HG02852 (cell line): ENCODE measurements around the gene NVL.
"Not testable (repeated sequence)": the region's sequence is repeated elsewhere in the genome, so short reads cannot be mapped to it uniquely, and the experiment has no call there.

Experiments used
- ATAC-seq: cut with Tn5 transposase; IDR thresholded peaks from one replicate; pipeline ENCODE4 v1.9.1; 2021; ENCODE audit warnings: mild to moderate bottlenecking, moderate library complexity; ENCODE audit not compliant: unreplicated experiment

NVL gene

DNA sequence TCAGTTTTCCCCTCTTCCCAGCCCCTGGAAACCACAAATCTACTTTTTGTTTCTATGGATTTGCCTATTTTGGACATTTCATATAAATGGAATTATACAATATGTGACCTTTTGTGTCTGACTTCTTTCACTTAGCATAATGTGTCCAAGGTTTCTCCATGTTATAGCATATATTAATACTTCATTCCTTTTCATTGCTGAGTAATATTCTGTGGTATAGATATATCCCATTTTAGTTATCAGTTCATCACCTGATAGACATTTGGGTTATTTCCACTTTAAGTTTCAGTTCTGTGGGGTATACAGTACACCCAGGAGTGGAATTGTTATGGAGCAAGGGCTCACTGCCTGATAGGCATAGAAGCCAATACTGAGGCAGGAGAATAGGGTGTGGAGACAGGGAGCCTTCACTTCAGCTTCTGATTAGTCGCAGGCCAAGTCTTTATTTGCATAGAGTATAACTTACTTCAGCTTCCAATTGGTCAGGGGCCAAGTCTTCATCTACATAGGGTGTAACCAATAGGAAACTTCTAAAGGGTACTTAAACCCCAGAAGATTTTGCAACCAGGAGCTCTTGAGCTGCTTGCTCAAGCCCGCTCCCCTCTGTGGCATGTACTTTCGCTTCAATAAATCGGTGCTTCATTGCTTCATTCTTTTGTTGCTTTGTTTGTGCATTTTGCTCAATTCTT lies 8.3 kb upstream of the NVL start:
- no peak for ATAC-seq

DNA sequence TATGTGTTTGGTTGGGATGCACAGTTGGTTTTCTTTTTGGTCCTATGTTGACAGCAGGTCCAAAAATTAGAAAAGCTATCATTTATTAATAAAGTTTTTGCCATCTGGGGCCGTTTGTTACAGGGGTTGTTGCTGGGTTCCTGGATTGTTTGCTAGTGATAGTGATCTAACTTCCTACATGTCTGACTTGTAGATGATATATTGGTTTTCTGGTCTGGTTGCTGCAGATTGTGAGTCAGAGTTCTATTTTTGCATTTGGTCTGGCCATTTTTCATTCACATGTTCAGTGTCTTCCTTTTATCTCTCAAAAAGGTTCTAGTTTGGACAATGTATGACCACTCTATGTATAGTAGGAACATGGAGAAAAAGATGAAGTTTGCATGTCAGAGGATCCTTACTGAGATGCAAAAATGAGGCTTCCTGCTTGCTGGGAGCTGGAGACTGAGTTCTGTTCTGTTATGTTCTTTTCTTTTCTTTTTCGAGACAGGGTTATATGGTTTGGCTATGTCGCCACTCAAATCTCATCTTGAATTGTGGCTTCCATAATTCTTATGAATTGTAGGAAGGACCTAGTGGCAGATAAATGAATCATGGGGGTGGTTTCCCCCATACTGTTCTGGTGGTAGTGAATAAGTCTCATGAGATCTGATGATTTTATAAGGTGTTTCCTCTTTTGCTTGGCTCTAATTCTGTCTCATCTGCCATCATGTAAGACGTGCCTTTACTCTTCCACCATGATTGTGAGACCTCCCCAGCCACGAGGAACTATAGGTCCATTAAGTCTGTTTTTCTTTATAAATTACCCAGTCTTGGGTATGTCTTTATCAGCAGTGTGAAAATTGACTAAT lies 4.2 kb upstream of the NVL start:
- no peak for ATAC-seq

DNA sequence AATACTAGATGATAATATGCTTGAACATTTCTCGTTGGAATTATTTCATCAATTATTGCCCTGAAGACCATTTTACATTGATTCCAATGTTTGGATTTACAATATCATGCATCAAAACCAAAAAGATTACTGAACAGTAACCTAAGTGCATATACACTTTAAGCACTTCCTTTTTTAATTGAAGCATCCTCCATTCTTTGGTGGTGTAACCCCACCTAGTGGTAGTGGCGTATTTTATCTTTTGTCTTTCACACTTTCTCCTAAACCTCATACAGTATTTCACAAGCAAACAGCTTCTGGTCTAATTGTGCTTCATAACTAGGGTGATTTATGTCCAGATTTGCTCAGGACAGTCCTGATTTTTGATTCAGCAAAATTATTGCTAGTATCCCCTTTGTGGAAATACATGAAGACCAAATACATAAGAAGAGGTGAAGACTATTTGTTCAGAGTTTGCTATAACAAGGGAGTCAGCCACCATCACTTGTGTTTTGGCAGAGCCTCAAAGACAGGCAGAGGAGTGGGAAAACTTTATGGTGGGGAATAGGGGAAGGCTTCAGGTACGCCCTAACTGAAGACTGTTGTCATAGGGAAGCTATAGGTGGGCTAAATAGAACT lies 3.4 kb upstream of the NVL start:
- ATAC-seq: peak; percentile 41

DNA sequence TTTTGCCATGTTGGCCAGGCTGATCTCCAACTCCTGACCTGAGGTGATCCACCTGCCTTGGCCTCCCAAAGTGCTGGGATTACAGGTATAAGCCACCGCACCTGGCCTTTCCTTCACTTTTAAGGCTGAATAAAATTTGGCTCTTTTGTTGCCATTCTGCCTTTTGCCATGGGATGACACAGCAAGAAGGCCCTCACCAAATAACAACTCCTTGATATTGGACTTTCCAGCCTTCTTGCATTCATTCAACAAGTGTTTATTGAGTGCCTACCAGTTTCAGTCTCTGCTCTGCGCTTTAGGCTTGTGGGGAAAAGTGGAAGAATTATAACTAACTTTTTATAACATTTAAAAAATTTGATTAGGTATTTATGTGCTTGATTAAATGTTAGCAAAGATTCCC lies 1.9 kb upstream of the NVL start:
- no peak for ATAC-seq

DNA sequence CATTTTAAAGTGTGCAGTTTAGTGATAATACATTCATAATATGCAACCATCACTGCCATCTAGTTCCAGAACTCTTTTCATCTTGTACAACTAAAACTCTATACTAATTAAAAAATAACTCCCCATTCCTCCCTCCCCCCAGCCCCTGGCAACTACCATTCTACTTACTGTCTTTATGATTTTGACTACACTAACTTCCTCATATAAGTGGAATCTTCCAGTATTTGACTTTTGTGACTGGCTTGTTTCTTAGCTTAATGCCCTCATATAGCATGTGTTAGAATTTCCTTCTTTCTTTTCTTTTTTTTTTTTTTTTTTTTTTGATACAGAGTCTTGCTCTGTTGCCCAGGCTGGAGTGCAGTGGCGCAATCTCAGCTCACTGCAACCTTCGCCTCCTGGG lies 1.4 kb upstream of the NVL start:
- ATAC-seq: no peak

DNA sequence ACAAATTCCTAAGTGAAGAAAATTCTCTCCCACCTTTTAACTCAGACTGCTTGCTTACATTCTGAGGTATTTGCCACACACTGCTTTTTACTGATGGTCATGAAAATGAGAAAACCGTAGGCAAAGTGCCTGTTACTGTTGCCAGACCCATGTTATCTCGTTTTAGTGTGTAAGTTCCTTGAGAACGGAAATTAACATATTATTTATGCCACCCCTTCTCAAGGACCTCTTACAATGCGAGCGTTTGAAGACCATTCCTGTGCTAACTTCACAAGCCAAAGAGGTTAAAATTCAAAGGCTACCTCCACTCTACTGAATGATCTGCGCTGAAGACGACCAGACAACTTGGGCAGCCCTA lies 509 bp downstream of the NVL start:
- peak; percentile 2 for ATAC-seq

DNA sequence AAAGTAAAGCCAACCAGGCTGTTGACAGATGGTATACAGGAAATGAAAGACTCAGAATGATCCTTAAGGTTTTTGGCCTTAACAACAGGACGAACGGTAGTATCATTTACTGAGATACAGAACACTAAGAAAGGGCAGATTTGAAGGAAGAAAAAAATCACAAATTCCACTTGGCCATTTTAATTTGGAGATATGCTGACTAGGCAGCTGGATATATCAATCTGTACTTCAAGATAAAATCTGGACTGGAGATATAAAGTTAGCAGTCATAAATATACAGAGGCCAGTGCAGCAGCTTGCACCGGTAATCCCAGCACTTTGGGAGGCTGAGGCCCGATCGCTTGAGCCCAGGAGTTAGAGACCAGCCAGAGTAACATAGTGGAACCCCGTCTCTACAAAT lies 1.3 kb downstream of the NVL start:
- no peak for ATAC-seq

DNA sequence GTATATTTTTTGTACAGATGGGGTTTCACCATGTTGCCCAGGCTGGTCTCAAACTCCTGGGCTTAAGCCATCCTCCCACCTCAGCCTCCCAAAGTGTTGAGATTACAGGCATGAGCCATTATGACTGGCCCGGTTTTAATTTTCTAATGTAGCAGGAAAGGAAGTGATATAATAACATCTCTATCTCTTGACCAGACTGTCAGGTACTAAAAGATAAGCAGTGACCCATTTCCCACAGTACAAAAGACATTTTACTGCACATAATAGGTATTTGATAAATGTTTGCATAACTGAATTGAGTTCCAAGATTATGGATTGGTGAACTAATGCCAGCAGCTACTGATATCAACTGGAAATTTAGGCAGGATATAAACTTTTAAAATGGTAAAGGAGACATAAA lies 4.0 kb downstream of the NVL start:
- ATAC-seq: no peak

DNA sequence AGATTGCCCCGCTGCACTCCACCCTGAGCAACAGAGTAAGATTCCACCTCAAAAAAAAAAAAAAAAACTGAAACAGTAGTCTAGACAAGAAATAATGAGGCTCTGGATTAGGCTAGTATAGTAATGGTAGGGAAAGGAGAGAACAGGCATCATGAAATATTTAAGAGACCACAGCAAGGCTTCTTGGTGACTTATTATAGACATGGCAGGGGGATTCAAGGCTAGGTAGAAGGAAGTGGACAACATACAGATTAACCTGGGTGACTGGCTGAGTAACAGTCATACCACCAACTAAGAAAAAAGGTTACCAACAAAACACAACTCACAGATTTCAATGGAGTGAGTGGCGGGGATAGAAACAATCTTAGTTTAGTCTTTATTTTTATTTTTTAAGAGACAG lies 8.3 kb downstream of the NVL start:
- no peak for ATAC-seq

DNA sequence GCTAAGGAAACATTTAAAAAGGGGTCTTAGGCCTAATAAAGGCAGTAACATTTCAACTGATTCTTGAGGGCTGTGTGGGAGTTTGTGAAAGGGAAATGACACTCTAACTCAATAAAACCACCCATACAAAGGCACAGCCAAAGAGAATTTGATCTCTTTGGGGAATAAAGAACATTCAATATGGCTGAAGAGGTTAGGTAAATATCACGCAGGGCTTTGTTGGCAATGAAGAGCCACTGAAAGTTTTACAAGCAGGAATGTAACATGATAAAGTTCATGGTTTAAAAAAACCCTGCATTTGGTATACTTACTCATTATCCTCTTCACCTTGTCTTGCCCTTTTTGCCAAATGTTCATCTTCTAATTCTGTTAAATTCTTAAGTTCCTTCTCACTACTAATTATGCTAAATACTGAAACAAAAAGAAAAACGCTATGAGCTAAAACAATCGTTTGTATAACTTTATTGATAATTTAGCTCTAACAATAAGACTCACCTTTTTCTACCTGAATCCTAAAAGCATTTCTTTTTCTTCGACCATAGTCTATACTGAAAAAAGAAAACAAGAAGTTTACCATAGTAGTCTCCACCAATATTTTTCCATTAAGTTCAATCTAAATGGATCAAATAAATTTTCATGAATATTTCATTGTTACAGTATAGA lies 12.5 kb downstream of the NVL start:
- ATAC-seq: no peak

DNA sequence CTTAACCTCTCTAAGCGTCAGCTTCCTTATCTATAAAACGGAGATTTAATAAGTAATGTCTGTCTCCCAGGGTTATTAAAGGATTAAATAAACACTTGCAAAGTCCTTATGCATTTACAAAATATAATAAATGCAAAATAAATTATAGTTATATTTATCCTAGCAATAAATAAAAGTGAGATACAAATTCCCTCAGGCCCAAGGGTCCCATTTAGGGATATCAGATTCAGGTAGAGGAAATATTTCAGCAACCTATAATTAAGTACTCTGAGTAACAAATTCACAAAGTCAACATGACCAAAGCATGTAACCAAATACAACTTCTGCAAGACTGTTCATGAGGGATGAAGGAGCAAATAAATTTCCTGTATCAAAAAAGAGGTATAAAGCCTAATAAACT lies 17.9 kb downstream of the NVL start:
- ATAC-seq: no peak

DNA sequence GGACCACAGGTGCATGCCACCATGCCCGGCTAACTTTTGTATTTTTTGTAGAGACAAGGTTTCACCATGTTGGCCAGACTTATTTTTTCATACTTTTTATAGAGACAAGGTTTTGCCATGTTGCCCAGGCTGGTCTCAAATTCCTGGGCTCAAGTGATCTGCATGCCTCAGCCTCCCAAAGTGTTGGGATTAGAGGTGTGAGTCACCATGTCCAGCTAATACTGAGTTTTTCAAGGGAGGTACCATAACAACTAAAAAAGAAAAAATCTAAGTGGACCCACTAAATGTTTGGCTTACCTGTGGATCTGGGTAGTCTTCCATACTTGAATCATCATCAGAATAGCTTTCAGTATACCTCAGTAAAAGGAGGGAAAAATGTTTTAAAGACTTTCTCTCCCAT lies 18.5 kb downstream of the NVL start:
- not testable (repeated sequence) for ATAC-seq

DNA sequence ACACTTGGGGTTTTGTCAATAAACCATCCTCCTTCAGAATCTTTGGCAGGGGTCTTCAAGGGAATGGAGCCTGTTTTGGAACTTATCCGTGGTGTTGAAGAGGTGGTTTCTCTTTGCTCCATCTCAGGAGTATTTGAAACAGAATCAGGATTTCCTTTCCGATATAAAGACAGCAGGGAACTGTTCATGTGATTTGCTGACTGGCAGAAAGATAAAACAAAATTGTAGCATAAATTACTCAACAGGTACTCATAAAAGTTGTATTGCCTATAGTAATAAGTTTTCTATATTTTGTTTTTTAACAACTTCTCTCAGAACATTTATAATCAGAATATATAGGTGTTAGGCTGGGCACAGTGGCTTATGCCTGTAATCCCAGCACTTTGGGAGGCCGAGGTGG lies 21.9 kb downstream of the NVL start:
- no peak for ATAC-seq

DNA sequence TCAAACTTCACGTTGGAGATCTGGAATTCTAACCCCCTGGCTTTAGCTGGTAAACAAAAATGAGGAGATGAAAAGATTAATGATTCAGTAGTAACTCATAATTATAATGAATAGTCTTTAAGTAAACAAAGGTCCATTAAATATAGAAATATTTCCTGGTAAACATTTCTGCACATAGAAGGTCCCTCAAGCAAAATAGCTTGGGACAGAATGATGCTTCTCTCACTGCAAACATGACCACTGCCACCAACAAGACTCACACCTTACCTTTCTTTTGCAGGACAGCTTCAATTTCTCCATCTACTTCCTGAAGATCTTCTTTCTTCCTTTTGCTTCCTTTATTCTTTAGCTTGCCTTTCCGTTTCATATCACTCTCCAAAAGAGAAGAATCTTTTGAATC lies 25.2 kb downstream of the NVL start:
- no peak for ATAC-seq

DNA sequence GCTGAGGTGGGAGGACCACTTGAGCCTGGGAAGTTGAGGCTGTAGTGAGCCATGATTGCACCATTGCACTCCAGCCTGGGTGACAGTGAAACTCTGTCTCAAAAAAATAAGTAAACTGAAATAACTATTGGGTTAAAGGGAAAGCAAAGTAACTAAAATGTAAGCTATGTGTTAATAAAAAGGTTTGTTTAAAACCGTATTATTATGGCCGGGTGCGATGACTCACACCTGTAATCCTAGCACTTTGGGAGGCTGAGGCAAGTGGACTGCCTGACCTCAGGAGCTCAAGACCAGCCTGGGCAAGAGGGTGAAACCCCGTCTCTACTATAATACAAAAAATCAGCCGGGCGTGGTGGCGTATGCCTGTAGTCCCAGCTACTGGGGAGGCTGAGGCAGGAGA lies 27.0 kb downstream of the NVL start:
- no peak for ATAC-seq

DNA sequence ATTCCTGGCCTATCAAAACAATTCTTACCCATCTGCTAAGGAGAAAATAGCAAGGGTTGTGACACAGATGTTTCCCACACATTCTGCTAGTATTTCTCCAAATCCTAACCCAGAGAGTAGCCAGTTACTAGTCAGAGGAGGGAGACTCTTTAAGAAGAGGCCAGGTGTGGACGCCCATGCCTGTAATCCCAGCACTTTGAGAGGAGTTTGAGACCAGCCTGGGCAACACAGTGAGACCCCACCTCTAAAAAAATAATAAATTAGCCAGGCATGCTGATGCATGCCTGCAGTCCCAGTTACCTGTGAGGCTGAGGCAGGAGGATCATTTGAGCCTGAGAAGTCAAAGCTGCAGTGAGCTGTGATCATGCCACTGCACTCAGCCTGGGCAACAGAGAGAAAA lies 28.6 kb downstream of the NVL start:
- ATAC-seq: no peak

DNA sequence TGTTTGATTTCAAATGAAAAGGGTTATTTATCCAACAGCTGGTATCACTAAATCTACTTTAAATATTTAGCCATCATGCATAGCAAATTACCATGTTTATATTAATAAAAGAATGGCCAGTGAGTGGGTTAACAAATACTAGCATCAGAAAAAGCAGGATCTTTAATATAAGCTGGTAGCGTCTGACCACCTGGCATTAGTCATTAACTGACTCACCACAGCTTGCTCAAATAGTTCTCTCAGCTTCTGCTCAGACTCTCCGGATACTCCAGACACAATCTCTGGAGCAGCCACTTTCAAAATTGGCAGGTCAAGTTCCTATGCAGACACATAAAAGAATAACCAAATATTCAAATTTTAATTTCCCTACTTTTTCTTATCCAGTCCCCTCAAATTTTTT lies 29.6 kb downstream of the NVL start:
- no peak for ATAC-seq

DNA sequence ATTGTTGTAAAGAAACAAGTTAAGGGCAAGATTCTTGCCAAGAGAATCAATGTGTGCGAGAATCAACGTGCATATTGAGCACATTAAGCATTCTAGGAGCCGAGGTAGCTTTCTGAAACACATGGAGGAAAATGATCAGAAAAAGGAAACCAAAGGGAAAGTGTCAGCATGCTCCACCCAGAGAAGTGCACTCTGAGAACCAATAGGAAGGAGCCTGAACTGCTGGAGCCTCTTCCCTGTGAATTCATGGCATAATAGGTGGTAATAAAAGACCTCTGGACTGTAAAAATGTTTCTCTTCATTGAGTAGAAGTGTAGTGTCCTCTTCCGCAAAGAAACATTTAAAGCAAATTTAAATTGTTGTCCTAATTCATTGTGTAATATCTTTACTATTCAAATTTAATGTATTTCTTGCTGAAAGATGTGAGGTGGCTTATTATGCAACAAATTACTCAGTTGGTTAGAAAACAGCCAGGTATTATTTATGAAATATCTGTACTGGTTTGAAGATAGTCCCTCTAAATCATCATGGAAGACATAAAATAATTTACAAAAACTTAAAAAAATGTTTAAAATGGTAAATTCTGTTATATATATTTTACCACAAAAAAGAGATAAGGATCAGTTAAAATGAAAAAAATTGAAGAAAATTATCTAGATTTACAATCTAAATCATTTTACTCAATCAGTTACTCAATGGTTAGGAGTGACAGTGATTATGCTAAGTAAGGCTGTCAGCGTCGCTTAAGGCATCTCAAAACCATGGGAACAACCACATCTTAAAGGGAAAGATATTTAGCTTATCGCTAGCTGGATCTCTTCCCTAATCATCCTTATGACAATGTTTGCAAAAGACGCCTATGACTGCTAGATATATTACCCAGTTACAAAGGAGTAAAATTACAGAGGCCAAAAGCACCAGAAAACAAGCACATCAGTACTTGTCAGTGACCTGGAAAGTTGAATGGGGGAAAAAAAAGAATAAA lies 31.3 kb downstream of the NVL start:
- no peak for ATAC-seq

DNA sequence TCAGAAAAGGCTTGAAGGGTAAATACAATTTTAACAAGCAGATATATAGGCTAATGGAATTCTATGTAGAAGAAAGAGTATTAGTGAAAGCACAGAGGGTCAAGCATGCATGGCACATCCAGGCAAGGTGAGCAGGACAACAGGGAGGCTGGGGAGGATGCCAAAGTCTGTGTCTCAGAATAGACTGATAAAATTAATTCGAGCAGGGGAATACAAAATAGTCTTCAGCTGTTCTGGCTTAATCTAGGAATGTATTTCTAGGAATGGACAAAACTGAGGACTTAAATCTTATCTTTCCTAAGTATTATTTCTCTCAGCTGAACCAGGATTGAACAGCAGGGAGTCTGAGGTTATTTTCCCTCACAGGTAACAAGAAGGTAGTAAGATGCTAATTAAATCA lies 35.2 kb downstream of the NVL start:
- no peak for ATAC-seq

DNA sequence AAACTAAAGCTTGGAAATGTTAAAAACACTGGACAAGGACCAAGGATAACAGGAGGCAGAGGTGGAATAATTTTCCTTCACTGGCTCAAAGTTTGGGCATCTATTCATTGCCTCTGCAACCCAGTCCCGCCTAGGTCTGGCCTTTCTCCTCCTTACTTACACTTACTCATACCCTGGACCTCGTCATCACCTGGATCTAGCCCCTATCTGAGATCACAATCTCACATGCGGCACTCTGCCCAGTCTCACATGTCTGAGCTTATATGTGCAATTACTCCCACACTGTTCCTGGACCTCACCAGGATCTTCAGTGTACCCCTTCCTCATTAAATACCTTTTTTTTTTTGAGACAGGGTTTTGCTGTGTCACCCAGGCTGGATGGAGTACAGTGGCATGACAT lies 37.6 kb downstream of the NVL start:
- ATAC-seq: no peak

DNA sequence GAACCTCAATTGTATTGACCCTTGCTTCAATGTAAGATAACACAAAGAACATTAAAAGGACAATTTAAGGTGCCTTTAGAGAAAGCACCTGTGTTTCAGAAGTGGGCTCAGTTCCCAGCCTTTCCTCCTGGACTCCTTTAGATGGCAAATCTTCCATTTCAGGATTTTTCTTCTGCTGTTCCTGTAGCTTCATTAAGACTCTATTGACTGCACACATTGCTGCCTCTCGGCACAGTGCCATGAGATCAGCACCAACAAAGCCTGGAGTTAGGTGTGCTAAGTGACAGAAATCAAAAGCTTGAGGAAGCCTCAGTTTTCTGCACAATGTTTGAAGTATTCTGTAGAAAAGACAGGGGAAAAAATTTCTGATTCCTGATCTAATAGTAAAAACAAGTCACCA lies 40.6 kb downstream of the NVL start:
- ATAC-seq: no peak
